Measurements from ENCODE around the gene SULT1E1.

Gene SULT1E1, protein sequence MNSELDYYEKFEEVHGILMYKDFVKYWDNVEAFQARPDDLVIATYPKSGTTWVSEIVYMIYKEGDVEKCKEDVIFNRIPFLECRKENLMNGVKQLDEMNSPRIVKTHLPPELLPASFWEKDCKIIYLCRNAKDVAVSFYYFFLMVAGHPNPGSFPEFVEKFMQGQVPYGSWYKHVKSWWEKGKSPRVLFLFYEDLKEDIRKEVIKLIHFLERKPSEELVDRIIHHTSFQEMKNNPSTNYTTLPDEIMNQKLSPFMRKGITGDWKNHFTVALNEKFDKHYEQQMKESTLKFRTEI

DNA sequence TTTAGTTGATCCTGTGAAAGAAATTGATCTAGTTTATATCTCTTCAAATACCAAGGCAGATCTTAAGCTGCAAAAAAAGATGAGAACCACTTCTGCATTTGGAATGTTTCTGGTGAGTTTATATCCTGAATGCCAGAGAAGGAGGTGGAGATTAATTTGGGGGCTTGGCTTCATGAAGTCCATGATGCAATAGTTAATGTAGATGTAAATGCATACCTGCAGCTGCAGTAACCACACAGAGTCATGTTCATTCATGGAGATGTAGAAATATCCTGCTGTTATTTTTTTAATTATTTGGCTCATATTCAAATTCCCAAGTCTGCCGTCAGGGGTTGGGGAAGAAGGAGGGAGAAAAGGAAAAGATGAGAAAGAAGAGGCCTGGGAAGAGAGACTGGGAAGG lies at the start of gene SULT1E1:
SULT1E1 (minus strand) TSS at position 94 of the 400 bp plus-strand sequence. CDS start 2,501 bp downstream, outside the sequence.
- Mint-ChIP-seq H3K4me3 (no peak within 1 kb of the TSS), H3K4me1 (ENCODE audit: low read depth) (no peaks in the 10 kb centered on the region), H3K27ac (no peak within 1 kb of the TSS), H3K9me3 (ENCODE audit: low read depth) (no peaks in the 10 kb centered on the region), H3K36me3 (no peaks in the 10 kb centered on the region), H3K27me3 (peaks cover 4% of the 10 kb centered on the region)

DNA sequence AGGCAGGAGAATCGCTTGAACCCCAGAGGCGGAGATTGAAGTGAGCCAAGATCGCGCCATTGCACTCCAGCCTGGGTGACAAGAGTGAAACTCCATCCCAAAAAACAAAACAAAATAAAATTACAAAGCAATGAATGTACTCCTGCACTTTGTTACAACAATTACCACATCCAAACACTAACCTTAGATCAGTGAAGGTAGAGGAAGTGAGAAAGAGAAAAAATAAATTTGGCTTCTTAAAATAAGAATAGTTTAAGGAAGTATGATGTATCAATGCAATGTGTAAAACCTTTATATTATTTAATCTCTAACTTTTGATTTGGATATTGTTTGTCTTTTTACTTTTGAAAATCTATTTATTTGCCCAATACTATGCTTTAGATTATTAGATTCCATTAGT lies 49.2 kb upstream of the SULT1E1 start:
- no peaks in the 10 kb centered on the region for H3K9me3 Mint-ChIP-seq (ENCODE audit: low read depth)
- no peak overlapping the region for H3K4me3 Mint-ChIP-seq
- peaks cover 3% of the 10 kb centered on the region for H3K27me3 Mint-ChIP-seq
- no peaks in the 10 kb centered on the region for H3K4me1 Mint-ChIP-seq (ENCODE audit: low read depth)
- H3K27ac Mint-ChIP-seq = no peak overlapping the region
- H3K36me3 Mint-ChIP-seq = no peaks in the 10 kb centered on the region

DNA sequence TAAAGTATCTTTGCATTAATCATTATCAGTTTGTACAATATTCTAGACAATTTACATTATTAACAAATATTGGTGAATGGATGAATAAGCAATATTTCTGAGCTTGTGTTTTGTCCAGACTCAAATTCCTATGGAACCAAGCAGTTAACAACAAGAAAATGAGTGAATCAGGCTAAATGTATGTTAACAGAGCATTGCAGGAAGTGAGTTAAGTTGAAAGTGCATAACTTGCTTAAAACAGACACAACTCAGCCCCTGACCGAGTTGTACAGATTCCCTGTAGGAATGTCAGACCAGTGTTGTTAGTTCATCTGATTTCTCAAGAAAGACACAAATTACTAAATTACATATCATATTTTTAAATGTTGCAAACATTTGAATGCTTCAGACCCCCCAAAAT lies 47.2 kb upstream of the SULT1E1 start:
- Mint-ChIP-seq H3K4me3 (no peak overlapping the region), H3K27me3 (peaks cover 7% of the 10 kb centered on the region), H3K4me1 (ENCODE audit: low read depth) (no peaks in the 10 kb centered on the region), H3K9me3 (ENCODE audit: low read depth) (no peaks in the 10 kb centered on the region), H3K27ac (no peak overlapping the region), H3K36me3 (no peaks in the 10 kb centered on the region)

DNA sequence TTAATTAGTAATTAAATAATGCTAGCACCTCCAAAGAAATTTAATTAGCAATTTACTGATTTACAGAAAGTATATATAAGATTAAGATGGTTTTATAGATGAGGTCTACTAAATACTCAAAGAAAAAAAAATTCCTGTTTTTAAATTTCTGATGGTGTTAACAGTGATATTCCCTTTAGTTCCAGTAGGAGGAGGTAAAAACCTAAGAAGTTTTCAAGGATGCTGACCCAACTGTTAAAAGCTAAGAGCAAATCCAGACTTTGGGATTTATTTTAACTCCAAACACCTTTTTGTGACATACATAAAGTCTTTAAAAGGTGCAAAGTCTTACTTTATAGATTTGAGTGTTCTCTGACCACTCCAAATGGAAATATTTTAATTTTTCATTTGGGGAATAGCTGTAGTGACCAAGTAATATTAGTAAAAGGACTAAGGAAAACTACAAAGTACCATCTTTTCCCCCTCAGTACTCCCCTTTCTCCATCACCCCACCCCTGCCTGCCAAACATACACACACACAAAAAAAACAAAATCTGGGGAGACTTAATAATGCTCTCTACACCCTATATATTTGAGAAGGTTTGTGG lies 36.7 kb upstream of the SULT1E1 start:
- H3K9me3 Mint-ChIP-seq (ENCODE audit: low read depth) = no peaks in the 10 kb centered on the region
- peaks cover 12% of the 10 kb centered on the region for H3K27me3 Mint-ChIP-seq
- no peak overlapping the region for H3K4me3 Mint-ChIP-seq
- no peaks in the 10 kb centered on the region for H3K36me3 Mint-ChIP-seq
- H3K27ac Mint-ChIP-seq = no peak overlapping the region
- no peaks in the 10 kb centered on the region for H3K4me1 Mint-ChIP-seq (ENCODE audit: low read depth)

DNA sequence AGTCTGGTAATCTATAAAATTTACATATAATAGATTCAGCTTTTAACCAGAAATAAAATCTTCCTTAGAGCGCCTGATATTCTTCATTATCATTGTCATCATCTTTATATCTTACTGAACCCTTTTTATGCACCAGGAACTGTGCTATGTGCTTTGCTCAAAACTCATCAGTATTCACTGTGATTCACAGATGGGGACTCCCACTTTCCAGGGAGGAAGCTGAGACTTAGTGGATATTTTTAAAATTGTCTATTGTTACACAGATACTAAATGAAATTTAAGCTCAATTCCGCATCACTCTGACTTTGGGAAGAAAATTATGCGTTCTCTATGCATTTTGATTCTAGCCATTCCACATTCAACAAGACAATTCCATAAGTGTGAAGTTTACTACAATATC lies 34.8 kb upstream of the SULT1E1 start:
- Mint-ChIP-seq H3K4me1 (ENCODE audit: low read depth) (no peaks in the 10 kb centered on the region), H3K36me3 (no peaks in the 10 kb centered on the region), H3K9me3 (ENCODE audit: low read depth) (no peaks in the 10 kb centered on the region), H3K4me3 (no peak overlapping the region), H3K27me3 (peaks cover 15% of the 10 kb centered on the region), H3K27ac (no peak overlapping the region)

DNA sequence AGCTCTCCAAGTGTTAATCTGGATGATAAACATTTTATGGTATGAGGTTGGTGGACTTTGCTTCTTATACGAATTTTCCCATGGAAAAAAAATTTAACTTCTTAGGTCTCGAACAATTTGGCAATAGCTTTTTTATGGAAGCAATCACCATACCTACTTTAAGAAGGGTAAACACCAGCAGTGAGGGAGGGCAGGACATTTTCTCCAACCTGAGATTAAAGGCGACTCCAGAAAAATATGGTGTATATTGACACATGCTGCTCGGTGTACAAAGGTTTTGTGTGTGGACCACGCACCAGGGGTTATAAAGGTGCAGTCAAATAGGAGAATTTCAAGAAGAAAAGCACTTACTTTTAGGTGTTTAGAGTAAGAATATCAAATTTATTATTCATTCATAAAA lies 34.2 kb upstream of the SULT1E1 start:
- Mint-ChIP-seq H3K27ac (no peak overlapping the region), H3K36me3 (no peaks in the 10 kb centered on the region), H3K9me3 (ENCODE audit: low read depth) (no peaks in the 10 kb centered on the region), H3K4me1 (ENCODE audit: low read depth) (no peaks in the 10 kb centered on the region), H3K27me3 (peaks cover 15% of the 10 kb centered on the region), H3K4me3 (no peak overlapping the region)

DNA sequence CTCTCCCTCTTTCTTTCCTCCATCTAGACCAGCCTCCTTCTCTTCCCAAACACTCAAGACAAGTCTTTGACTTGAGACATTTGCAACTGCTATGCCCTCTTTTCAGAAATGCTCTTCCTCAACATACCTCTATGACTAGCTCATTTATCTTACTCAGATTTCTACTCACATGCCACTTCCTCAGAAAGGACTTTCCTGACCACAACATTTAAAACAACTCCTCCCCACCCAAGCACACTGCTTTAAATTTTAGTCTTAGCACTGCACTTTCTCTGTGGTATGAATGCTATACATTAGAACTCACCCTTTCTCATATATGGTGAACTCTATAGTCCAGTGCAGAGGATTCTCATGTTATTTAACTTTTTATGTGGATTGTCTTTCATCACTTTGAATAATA lies 28.4 kb upstream of the SULT1E1 start:
- Mint-ChIP-seq H3K36me3 (peaks cover 4% of the 10 kb centered on the region), H3K27ac (no peak overlapping the region), H3K4me1 (ENCODE audit: low read depth) (no peaks in the 10 kb centered on the region), H3K27me3 (peaks cover 5% of the 10 kb centered on the region), H3K4me3 (no peak overlapping the region), H3K9me3 (ENCODE audit: low read depth) (peaks cover 5% of the 10 kb centered on the region)

DNA sequence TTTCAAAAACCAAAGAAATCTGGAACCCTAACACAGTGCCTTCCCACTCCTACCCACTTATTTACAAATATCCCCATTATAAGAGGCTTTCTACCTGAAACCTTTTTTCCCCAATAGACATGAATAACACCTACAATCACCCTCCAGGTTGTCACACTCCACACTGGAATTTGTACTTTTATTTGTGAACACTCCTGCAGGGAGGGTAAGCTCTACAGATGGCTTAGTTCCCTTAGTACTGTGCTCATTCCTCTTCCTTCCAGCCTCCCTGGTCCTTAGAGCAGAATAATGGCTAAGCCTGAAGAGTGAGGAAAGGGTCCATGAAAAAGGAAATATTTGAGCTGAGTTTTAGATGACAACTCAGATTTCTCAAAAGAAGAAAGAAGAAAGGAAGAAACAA lies 22.2 kb upstream of the SULT1E1 start:
- H3K4me1 Mint-ChIP-seq (ENCODE audit: low read depth) = no peaks in the 10 kb centered on the region
- peaks cover 4% of the 10 kb centered on the region for H3K36me3 Mint-ChIP-seq
- peaks cover 2% of the 10 kb centered on the region for H3K27me3 Mint-ChIP-seq
- H3K9me3 Mint-ChIP-seq (ENCODE audit: low read depth) = peaks cover 5% of the 10 kb centered on the region
- no peak overlapping the region for H3K27ac Mint-ChIP-seq
- H3K4me3 Mint-ChIP-seq = no peak overlapping the region

DNA sequence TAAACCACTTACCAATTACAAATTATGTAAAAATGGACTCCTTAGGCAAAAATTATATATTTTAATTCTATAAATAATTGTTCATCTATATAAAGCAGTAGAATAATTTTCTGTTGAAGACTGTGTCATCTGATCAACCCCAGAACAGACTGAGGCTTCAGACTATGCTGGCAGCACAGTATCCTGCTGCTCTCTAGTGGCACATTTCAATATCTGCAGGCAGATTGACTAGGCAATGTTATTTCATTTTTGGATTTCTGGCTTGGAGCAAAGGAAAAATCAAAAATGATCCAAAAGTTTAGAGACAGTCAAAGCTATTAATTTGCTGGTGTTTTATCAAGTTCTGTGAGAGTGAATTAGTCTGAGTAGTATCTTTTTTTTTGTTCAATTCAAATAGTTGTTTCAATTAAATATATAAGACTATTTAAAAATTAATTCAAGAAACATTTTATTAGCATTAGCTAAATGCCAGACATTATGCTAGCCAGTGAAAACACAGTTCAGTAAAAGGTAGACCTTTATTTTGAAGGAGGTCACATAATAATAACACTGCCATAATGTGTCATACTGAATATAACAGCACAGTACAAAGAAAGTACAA lies 21.3 kb upstream of the SULT1E1 start:
- Mint-ChIP-seq H3K36me3 (peaks cover 4% of the 10 kb centered on the region), H3K9me3 (ENCODE audit: low read depth) (peaks cover 5% of the 10 kb centered on the region), H3K27me3 (peaks cover 2% of the 10 kb centered on the region)

DNA sequence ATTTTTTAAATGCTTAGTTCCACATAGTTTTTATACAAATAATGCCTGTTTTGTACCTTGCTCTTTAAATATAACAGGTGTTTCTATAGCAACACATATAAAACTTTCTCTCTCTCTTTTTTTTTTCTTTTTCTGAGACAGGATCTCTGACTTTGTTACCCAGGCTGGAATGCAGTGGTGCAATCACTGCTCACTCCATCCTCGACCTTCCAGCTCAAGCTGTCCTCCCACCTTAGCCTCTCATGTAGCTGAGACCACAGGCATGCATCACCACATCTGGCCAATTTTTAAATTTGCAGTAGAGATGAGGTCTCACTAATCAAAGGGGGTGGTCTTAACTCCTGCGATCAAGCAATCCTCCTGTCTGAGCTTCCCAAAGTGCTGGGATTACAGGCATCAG lies 18.3 kb upstream of the SULT1E1 start:
- no peaks in the 10 kb centered on the region for H3K36me3 Mint-ChIP-seq
- H3K27ac Mint-ChIP-seq = no peak overlapping the region
- no peak overlapping the region for H3K4me3 Mint-ChIP-seq
- no peaks in the 10 kb centered on the region for H3K4me1 Mint-ChIP-seq (ENCODE audit: low read depth)
- no peaks in the 10 kb centered on the region for H3K9me3 Mint-ChIP-seq (ENCODE audit: low read depth)
- H3K27me3 Mint-ChIP-seq = no peaks in the 10 kb centered on the region

More for the DNA sequence above, 21.3 kb upstream of the SULT1E1 start:
- Mint-ChIP-seq H3K4me3 (no peak overlapping the region), H3K4me1 (ENCODE audit: low read depth) (no peaks in the 10 kb centered on the region), H3K27ac (no peak overlapping the region)

DNA sequence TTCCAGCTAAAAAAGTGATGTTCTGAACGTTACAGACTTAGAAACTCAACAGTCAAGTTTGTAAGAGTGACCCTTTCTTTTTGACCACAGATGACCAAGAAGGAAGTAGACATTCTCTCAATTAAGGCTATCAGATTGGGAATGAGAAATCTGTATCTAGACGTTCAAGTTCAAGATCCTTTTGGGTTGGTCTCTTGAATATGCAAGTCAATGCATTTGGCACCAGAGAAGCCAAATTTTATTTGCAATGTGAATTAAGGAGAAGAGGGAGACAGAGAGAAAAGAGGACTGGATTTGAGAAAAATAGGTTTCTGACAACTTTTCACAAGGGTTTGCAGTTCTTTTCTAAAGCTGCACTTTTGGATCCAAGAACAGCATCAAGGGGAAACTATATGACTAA lies 17.5 kb upstream of the SULT1E1 start:
- no peak overlapping the region for H3K4me3 Mint-ChIP-seq
- no peaks in the 10 kb centered on the region for H3K4me1 Mint-ChIP-seq (ENCODE audit: low read depth)
- no peak overlapping the region for H3K27ac Mint-ChIP-seq
- peaks cover under 1% of the 10 kb centered on the region for H3K36me3 Mint-ChIP-seq
- no peaks in the 10 kb centered on the region for H3K27me3 Mint-ChIP-seq
- no peaks in the 10 kb centered on the region for H3K9me3 Mint-ChIP-seq (ENCODE audit: low read depth)

DNA sequence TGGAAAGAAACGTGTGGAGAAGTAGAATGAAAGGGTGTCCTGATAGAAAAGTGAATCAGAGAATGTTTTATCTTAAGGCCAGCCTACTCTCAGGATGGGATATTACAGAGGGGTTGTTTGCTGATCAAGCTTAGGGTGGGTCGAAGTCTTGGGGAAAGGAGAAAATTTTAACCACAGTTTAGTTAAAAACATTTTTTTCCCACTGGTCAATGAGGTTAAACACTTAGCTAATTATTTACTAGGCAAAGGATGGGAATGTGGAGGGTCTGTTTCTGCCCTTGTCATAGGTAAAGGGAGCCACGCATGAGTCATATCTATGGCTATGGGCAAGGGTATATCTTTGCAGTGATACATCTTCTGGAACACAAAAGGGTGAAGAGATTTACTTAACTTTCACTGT lies 16.1 kb upstream of the SULT1E1 start:
- H3K4me3 Mint-ChIP-seq = no peak overlapping the region
- H3K36me3 Mint-ChIP-seq = peaks cover 2% of the 10 kb centered on the region
- H3K27ac Mint-ChIP-seq = no peak overlapping the region
- no peaks in the 10 kb centered on the region for H3K9me3 Mint-ChIP-seq (ENCODE audit: low read depth)
- H3K27me3 Mint-ChIP-seq = no peaks in the 10 kb centered on the region
- no peaks in the 10 kb centered on the region for H3K4me1 Mint-ChIP-seq (ENCODE audit: low read depth)

DNA sequence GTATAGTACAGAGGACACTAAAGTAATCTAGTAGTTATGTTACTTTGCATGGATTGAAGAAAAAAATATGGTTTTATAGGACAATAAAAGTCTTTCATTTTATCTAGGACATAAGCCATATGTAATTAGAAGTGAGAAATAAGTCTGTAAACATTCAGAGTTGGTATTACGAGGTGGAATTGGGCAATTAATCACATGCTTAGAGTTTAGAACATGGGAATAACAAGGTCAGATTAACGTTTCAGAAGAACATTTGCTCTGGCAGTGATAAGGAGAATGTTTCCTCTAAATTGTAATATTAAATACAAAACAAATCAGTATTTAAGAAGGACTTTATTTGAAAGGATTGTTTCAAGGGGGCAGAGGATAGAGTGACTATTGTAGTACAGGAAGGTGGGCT lies 15.6 kb upstream of the SULT1E1 start:
- Mint-ChIP-seq H3K4me3 (no peak overlapping the region), H3K27me3 (no peaks in the 10 kb centered on the region), H3K4me1 (ENCODE audit: low read depth) (no peaks in the 10 kb centered on the region), H3K27ac (no peak overlapping the region), H3K9me3 (ENCODE audit: low read depth) (no peaks in the 10 kb centered on the region), H3K36me3 (peaks cover 2% of the 10 kb centered on the region)

DNA sequence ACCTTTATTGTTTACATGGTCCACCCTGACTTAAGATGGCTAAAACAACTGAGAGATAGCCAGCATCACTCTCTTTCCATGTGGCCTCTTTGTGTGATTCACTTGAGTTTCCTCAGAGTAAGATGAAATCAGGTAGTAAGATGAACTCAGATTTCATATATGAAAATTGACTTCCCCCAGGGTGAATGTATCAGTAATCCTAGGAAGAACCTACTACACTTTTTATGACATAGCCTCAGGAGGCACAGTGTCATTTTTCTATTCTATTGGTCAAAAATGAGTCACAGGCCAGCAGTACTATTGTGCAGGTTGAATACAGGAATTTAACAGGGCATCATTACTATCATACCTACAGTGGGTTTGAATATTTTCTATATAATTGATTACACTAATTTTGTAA lies 14.6 kb upstream of the SULT1E1 start:
- H3K4me1 Mint-ChIP-seq (ENCODE audit: low read depth) = no peaks in the 10 kb centered on the region
- no peak overlapping the region for H3K4me3 Mint-ChIP-seq
- no peaks in the 10 kb centered on the region for H3K9me3 Mint-ChIP-seq (ENCODE audit: low read depth)
- H3K27me3 Mint-ChIP-seq = no peaks in the 10 kb centered on the region
- peaks cover 2% of the 10 kb centered on the region for H3K36me3 Mint-ChIP-seq
- H3K27ac Mint-ChIP-seq = no peak overlapping the region

DNA sequence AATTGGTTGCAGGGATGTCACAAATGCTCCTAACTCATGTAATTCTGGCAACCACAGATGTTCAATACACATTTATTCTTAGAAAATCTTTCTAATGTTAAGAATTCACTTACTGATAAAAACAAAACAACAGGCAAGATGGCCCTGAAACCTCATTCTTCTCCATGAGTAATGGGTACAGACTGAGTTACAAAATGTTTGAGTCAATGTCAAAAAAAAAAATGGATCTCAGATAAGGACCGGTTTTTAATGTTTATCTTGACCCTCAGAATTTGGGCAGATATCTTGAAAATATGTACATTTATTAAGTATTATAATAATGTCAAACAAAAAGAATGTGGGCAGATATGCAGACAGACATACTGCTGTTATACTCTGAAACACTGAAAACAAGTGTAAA lies 1.8 kb upstream of the SULT1E1 start:
- Mint-ChIP-seq H3K4me1 (ENCODE audit: low read depth) (no peaks in the 10 kb centered on the region), H3K9me3 (ENCODE audit: low read depth) (no peaks in the 10 kb centered on the region), H3K4me3 (no peak overlapping the region), H3K36me3 (no peaks in the 10 kb centered on the region), H3K27ac (no peak overlapping the region), H3K27me3 (peaks cover 2% of the 10 kb centered on the region)

Measured in activated naive CD8-positive, alpha-beta T cell (primary cell).